Activated T-helper 1 cell treated with anti-CD3 and anti-CD28 coated beads, Interleukin-12 subunit alpha, Interleukin-12 subunit beta, Interleukin-2, Interleukin-4 antibody, amounts not matched to agents 30 ng/mL and 10 ng/mL and 1 ng/mL, durations not matched to agents 14 hours and 24 hours and 36 hours (primary cell): ENCODE data around the gene THBS2. TPM values are rescaled to one million over a fixed set of nuclear protein-coding genes. Genes with fewer than 3 reads are reported as not detected.
"Not testable (repeated sequence)": the region's sequence is repeated elsewhere in the genome, so short reads cannot be mapped to it uniquely, and the experiment has no call there.

ENCODE experiments used
- DNase-seq: peaks from one replicate; pipeline ENCODE4 v3.0.0; 2021; ENCODE audit warnings: low spot score
- H3K27ac Mint-ChIP-seq: one replicate; pipeline ENCODE4 v1.8.0; 2021; ENCODE audit warnings: mild to moderate bottlenecking, mixed read lengths
- H3K27me3 Mint-ChIP-seq: one replicate; pipeline ENCODE4 v1.8.0; 2022; ENCODE audit warnings: mild to moderate bottlenecking, moderate library complexity, mixed read lengths; ENCODE audit not compliant: insufficient read depth
- H3K36me3 Mint-ChIP-seq: one replicate; pipeline ENCODE4 v1.8.0; 2021; ENCODE audit warnings: low read depth, mixed read lengths
- H3K4me1 Mint-ChIP-seq: one replicate; pipeline ENCODE4 v1.8.0; 2021; ENCODE audit warnings: low read depth, mixed read lengths
- H3K4me3 Mint-ChIP-seq: one replicate; pipeline ENCODE4 v1.8.0; 2021; ENCODE audit warnings: mild to moderate bottlenecking, moderate library complexity, mixed read lengths
- H3K9me3 Mint-ChIP-seq: one replicate; pipeline ENCODE4 v1.8.0; 2021; ENCODE audit warnings: mixed read lengths
- intact Hi-C: fragments of 100-400 bp; cut with micrococcal nuclease; formaldehyde crosslinking; loops from one replicate; pipeline ENCODE4 v1.15.1; 2024
- total RNA-seq: library from RNA; stranded (reverse); gene quantifications from 2 replicates; pipeline ENCODE4 v1.2.3, GENCODE V29; 2022

The THBS2 gene
- total RNA-seq, 1 donor from 2014 or later: not detected

GRCh38 chr6:169188475-169188874 lies 65.2 kb downstream of the THBS2 start:
- DNase-seq: no peak
- H3K36me3 Mint-ChIP-seq: no peaks in the 10 kb centered on the region
- intact Hi-C loops: no loop called here
- no peaks in the 10 kb centered on the region for H3K4me1 Mint-ChIP-seq
- no peaks in the 10 kb centered on the region for H3K9me3 Mint-ChIP-seq
- no peaks in the 10 kb centered on the region for H3K27me3 Mint-ChIP-seq
- no peak overlapping the region for H3K27ac Mint-ChIP-seq
- no peak overlapping the region for H3K4me3 Mint-ChIP-seq

DNA sequence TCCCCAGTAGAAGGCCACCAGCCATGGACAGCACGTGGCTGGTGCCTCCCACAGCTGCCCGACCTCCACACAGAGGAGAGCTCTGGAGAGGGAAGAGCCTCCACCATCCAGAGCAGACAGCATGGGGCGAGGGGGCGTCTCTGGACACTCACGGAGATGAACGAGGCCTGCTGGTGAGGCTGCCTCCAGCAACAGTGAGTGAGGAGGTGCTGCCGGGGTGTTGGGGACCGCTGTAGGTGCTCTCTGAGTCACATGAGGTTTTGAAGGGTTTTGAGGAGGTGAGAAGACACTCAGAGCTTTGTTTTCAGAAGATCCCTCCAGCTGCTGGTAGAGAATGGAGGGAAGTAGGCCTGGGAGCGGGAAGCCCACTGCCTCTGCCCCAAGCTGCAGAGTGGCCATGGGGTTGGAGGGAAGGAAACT lies 65.6 kb downstream of the THBS2 start:
- Mint-ChIP-seq H3K4me3 (no peak overlapping the region), H3K27ac (no peak overlapping the region), H3K9me3 (no peaks in the 10 kb centered on the region), H3K36me3 (no peaks in the 10 kb centered on the region), H3K4me1 (no peaks in the 10 kb centered on the region), H3K27me3 (no peaks in the 10 kb centered on the region)
- no peak for DNase-seq
- intact Hi-C loops: no loop called here

DNA sequence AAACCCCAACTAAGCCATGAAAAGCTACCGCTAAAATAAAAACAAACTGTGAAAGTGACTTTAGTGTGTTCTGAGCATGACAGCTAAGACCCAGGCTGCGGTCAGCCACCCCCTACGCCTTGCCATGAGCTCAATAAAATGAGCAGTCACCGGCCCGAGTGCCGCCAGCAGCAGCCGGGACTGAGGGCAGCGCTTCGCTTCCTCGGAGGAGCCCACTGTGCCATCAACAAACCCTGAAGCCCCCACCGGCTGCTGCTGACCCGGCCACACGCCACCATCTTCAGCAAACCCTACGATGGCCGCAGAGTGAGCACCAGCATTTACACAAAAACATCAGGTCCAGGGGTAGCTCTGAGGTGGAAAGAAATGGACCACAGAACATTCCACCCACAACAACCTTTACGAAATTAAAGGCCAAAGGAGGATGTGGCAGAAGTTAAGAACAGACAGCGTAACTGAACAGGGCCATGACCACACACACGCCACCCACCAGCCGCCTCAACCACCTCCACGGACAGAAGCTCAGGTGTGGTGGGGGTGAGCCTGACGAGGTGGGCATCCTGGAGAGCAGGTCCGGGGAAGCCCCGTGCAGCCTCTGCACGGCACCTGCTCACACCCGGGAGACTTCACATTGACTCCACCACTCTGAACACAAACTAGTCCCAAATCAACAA lies 67.0 kb downstream of the THBS2 start:
- Mint-ChIP-seq H3K4me1 (no peaks in the 10 kb centered on the region), H3K36me3 (no peaks in the 10 kb centered on the region), H3K4me3 (no peak overlapping the region), H3K27me3 (no peaks in the 10 kb centered on the region), H3K27ac (no peak overlapping the region), H3K9me3 (no peaks in the 10 kb centered on the region)
- intact Hi-C loops: no loop called here
- DNase-seq: no peak

DNA sequence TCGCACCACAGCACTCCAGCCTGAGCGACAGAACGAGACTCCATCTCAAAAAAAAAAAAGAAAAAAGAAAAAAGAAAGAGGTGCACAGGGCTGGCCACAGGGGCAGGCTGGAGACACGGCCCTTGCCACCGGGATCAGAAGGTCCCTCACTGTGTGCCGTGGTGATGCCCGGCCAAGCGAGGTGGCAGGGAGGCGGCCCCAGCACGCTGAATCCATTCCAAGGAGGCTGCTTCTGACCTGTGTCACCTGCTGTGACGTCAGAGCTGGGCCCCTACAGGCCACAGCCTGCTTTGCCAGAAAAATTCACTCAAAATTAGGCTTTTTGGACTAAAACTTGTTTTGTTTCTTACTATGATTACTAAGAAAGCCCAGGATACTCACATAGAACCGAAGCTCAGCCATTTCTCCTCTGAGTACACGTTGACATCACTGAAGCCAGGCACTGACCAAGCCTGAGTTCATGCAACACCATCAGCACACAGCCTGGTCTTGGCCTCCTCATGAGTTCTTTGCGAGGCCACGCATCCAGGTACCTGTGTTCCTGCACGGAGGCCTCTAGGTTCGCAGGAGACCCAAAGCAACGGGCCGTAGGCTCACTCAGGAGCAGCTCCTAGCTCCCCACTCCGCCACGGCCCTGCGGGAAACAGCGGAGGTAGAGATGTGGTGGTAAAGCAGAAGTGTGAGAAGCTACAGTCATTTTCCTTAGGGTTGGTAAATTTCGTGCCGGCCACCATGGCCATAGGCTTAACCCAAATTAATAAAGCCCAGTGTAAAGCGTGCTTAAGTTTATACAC lies 67.8 kb downstream of the THBS2 start:
- Mint-ChIP-seq H3K4me3 (no peak overlapping the region), H3K9me3 (no peaks in the 10 kb centered on the region), H3K4me1 (no peaks in the 10 kb centered on the region), H3K36me3 (no peaks in the 10 kb centered on the region), H3K27me3 (no peaks in the 10 kb centered on the region), H3K27ac (no peak overlapping the region)
- intact Hi-C loops: no loop called here
- DNase-seq: no peak

DNA sequence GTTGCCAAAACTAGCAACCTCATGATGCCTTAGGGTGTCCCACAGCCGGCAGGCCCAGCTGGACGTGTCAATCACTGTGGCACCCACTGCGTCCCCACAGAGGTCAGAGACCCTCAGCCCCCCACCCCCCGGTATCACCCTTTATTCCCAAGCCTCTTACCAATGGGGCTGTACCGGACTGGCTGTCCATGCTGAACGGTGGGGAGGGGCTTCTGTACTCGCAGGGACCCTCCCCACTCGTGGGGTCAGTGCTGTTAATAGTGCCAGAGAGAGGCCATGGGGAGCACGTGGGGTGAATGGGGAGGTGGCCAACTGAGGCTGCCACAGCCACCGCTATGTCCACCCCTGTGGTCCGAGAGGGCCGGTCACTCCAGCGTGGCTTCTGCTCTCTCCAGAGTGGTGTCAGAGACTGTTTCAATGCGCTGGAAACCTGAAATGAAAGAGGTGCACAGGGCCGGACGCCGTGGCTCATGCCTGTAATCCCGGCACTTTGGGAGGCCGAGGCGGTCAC lies 68.6 kb downstream of the THBS2 start:
- DNase-seq: no peak
- Mint-ChIP-seq H3K36me3 (no peaks in the 10 kb centered on the region), H3K27ac (no peak overlapping the region), H3K9me3 (no peaks in the 10 kb centered on the region), H3K4me1 (no peaks in the 10 kb centered on the region), H3K27me3 (no peaks in the 10 kb centered on the region), H3K4me3 (no peak overlapping the region)
- intact Hi-C loops: no loop called here

DNA sequence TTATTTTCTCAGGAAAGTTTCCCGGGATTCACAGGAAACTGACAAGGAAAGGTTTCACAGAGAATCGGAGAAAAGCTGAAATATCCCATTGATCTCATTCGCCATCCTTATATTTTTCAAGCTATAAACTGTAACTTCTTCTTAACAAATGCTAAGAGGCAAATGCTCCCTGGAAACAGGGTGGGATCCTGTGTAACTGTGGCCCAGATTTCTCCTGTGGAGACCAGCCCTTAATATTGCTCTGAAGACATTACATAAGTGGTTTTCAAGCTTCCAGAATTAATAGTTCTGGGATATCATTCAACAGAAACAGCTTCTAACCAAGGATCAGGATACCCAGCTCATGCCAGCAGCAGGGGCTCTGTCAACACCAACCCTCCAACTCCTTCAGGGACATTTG lies 69.2 kb downstream of the THBS2 start:
- Mint-ChIP-seq H3K27ac (no peak overlapping the region), H3K9me3 (no peaks in the 10 kb centered on the region), H3K4me1 (no peaks in the 10 kb centered on the region), H3K4me3 (no peak overlapping the region), H3K36me3 (no peaks in the 10 kb centered on the region), H3K27me3 (no peaks in the 10 kb centered on the region)
- intact Hi-C loops: no loop called here
- no peak for DNase-seq

- H3K4me1 Mint-ChIP-seq: no peaks in the 10 kb centered on the region
- DNase-seq: no peak
- H3K27ac Mint-ChIP-seq: no peak overlapping the region
- no peak overlapping the region for H3K4me3 Mint-ChIP-seq
- H3K36me3 Mint-ChIP-seq: no peaks in the 10 kb centered on the region
- H3K27me3 Mint-ChIP-seq: no peaks in the 10 kb centered on the region
- H3K9me3 Mint-ChIP-seq: no peaks in the 10 kb centered on the region
- intact Hi-C loops: no loop called here
These were observed 70.4 kb downstream of the THBS2 start for GRCh38 chr6:169183233-169183632.

- H3K4me1 Mint-ChIP-seq, DNase-seq, H3K36me3 Mint-ChIP-seq, H3K27me3 Mint-ChIP-seq, H3K4me3 Mint-ChIP-seq, intact Hi-C loops, H3K27ac Mint-ChIP-seq, H3K9me3 Mint-ChIP-seq: not testable (repeated sequence)
These were observed 73.8 kb downstream of the THBS2 start for GRCh38 chr6:169179831-169180230.

DNA sequence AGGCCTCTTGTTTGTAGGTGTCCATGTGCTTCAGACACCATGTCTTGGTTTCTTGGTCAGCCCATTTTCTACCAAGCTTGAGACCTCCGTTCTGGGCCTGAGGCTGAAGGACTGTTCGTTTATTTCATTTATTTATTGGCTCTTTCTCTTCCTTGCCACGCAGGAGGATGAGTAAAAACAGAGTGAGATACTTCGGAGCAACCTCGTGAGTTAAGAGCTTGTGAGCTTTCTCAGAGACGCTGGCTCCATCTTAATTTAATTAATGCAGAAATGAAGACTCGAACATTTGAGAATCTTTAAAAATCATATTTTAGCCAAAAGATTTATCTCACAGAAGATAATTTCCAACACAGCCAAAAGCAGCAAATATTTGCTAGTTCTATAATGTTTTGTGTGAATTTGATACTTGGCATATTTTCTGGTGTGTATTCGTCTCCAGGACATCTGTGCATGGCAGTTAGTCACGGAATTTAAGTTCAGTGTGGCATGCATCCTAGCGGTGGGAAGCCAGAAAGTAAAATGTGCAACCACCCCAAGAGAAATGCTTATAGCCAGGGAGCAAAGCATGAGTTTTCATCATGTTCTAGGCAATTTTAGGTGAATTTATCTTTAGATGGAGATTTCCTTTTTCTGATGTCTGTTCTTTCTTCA lies 76.0 kb downstream of the THBS2 start:
- Mint-ChIP-seq H3K9me3 (no peaks in the 10 kb centered on the region), H3K27ac (no peak overlapping the region), H3K36me3 (no peaks in the 10 kb centered on the region), H3K4me1 (no peaks in the 10 kb centered on the region), H3K4me3 (no peak overlapping the region), H3K27me3 (peaks cover 4% of the 10 kb centered on the region)
- intact Hi-C loops: no loop called here
- DNase-seq: no peak

DNA sequence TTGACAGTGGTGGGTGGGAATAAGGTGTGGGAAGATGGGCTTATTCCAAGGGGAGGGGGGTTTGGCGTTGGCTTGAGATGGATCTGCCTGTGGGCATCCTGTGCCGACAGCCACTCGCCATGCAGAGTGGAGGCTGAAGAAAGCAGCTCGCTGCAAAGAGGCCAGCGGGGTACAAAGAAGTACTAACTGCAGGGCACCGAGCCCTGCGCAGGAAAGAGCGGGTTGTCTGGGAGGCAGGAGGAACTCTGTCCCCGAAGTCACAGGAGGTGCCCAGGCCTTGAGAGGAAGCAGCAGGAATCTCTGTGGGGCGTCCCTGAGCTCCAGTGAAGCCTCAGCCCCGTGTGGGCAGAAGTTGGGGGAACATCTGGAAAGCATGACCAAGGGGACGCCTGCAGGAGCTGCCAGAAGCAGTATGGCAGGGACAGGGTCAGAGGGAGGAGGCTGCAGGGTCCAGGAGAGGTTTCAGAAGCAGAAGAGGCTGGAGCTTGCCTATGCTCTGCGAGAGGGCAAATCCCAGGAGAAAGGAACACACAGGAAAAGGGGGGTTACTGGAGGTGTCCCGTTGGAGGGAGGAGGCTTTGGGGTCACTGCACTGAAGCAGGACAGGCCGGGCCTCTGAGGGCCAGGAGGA lies 77.2 kb downstream of the THBS2 start:
- intact Hi-C loops: no loop called here
- H3K36me3 Mint-ChIP-seq: no peaks in the 10 kb centered on the region
- no peaks in the 10 kb centered on the region for H3K4me1 Mint-ChIP-seq
- no peak overlapping the region for H3K27ac Mint-ChIP-seq
- no peak overlapping the region for H3K4me3 Mint-ChIP-seq
- DNase-seq: no peak
- peaks cover 4% of the 10 kb centered on the region for H3K27me3 Mint-ChIP-seq
- no peaks in the 10 kb centered on the region for H3K9me3 Mint-ChIP-seq

DNA sequence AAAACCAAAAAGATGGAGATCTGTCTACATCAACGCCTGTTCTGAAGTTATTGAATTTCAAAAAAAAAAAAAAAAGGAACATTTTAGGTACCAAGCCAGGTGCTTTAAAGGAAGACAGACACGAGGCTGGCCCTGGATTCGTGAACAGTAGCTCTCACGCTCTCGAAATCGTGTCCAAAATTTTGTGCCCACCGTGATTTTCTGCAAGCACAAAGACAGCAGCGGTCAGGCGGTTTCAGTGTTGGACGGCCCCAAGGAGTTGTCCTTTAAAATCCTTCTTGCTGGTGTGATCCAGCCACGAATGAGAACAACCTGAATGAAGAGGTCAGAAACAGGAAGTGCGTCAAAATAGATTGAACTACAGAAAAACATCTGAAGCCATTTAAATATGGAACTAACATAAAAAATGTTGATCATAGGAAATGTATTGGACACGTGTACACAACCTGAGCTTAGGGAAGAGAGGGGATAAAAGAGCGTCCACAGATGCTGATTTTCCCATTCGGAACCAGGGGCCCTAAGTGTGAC lies 78.2 kb downstream of the THBS2 start:
- Mint-ChIP-seq H3K4me3 (no peak overlapping the region), H3K27me3 (peaks cover 4% of the 10 kb centered on the region), H3K27ac (no peak overlapping the region), H3K4me1 (no peaks in the 10 kb centered on the region), H3K36me3 (no peaks in the 10 kb centered on the region), H3K9me3 (no peaks in the 10 kb centered on the region)
- intact Hi-C loops: no loop called here
- DNase-seq: no peak

- H3K4me1 Mint-ChIP-seq: no peaks in the 10 kb centered on the region
- H3K27ac Mint-ChIP-seq: no peak overlapping the region
- no peak for DNase-seq
- no peak overlapping the region for H3K4me3 Mint-ChIP-seq
- no peaks in the 10 kb centered on the region for H3K36me3 Mint-ChIP-seq
- intact Hi-C loops: no loop called here
- H3K9me3 Mint-ChIP-seq: no peaks in the 10 kb centered on the region
- H3K27me3 Mint-ChIP-seq: peaks cover 4% of the 10 kb centered on the region
These were observed 78.9 kb downstream of the THBS2 start for GRCh38 chr6:169174516-169175359.
